A549 (cell line): ENCODE measurements around the gene HBA1. TPM values are rescaled to one million over a fixed set of nuclear protein-coding genes. Genes with fewer than 3 reads are reported as not detected.
A peak's percentile ranks its signal among the peaks of the same experiment; 100 is the strongest.
"Not testable (repeated sequence)": the region's sequence is repeated elsewhere in the genome, so short reads cannot be mapped to it uniquely, and the experiment has no call there.

Source experiments
- ATAC-seq, 2 experiments: fragments of 200-7000 bp in 1 of 2; fragments of >200 bp in 1 of 2; cut with Nextera tagmentation in 1 of 2; cut with Tn5 transposase in 1 of 2; 3 replicates each; pipeline versions ENCODE4 v1.8.0 to v1.9.1; 2018 to 2020; ENCODE audit warnings: mild to moderate bottlenecking in 1 of 2, moderate library complexity in 1 of 2
- CTCF ChIA-PET: fragments of 300-600 bp; sonication (Branson Sonifier 250); formaldehyde crosslinking; extraction: SDS; loops from one replicate; lab custom pipeline; 2021; ENCODE audit warnings: antibody characterized with exemption, inconsistent platforms; lab: Yijun Ruan, JAX
- POLR2A ChIA-PET: fragments of 350-600 bp; formaldehyde crosslinking; extraction: SDS; loops from one replicate; lab custom pipeline; 2021; ENCODE audit warnings: antibody characterized with exemption, inconsistent platforms; lab: Yijun Ruan, JAX
- DNase-seq, 2 experiments: peaks; one replicate each; pipeline versions ENCODE4 v3.0.0 to v3.0.0-alpha.2; 2011 to 2016; ENCODE audit warnings: low read depth in 1 of 2, low spot score in 1 of 2
- FAIRE-seq: peaks from 2 replicates; lab custom pipeline; 2011; peaks lifted over from hg19 to GRCh38; lab: Jason Lieb, UNC
- H3K27ac ChIP-seq, 2 experiments: fragments of >200 bp; sonication (Bioruptor Twin); formaldehyde crosslinking; 3 replicates each; pipeline ENCODE4 v1.5.1; 2016 to 2017
- H3K4me1 ChIP-seq: fragments of >200 bp; sonication (Bioruptor Twin); formaldehyde crosslinking; 3 replicates; pipeline ENCODE4 v1.6.1; 2016
- H3K4me2 ChIP-seq: fragments of >200 bp; sonication (Bioruptor Twin); formaldehyde crosslinking; 3 replicates; pipeline ENCODE4 v1.6.1; 2016
- H3K4me3 ChIP-seq: fragments of >200 bp; sonication (Bioruptor Twin); formaldehyde crosslinking; 3 replicates; pipeline ENCODE4 v1.5.1; 2016
- H3K9me3 ChIP-seq: fragments of >200 bp; sonication (Bioruptor Twin); formaldehyde crosslinking; 3 replicates; pipeline ENCODE4 v1.6.1; 2016
- ATOH8 ChIP-seq: fragments of 250-450 bp; sonication (Bioruptor Pico); IDR thresholded peaks from 2 replicates; pipeline ENCODE4 v1.5.0; 2020; ENCODE audit warnings: low read depth, mild to moderate bottlenecking, moderate library complexity
- BCL3 ChIP-seq: fragments of >200 bp; sonication (Bioruptor Twin); formaldehyde crosslinking; IDR thresholded peaks from 3 replicates; pipeline ENCODE4 v1.6.1; 2016
- BHLHE40 ChIP-seq: IDR thresholded peaks from 2 replicates; pipeline ENCODE4 v1.6.1; 2012; ENCODE audit warnings: low read depth, low read length, inconsistent platforms
- CEBPB ChIP-seq, 2 experiments: fragments of >200 bp in 1 of 2; sonication (Bioruptor Twin) in 1 of 2; formaldehyde crosslinking in 1 of 2; IDR thresholded peaks; 2 replicates each; pipeline ENCODE4 v1.6.1; 2012 to 2016
- CHD2 ChIP-seq: fragments of 150-350 bp; IDR thresholded peaks from 2 replicates; pipeline ENCODE4 v1.6.1; 2014; ENCODE audit warnings: low read length; ENCODE audit not compliant: partially characterized antibody
- CTCF ChIP-seq: fragments of >200 bp; sonication (Bioruptor Twin); formaldehyde crosslinking; IDR thresholded peaks from 3 replicates; pipeline ENCODE4 v1.5.1; 2016
- EHF ChIP-seq: fragments of 250-450 bp; sonication (Bioruptor Pico); IDR thresholded peaks from 2 replicates; pipeline ENCODE4 v1.5.0; 2020; ENCODE audit warnings: mild to moderate bottlenecking
- EP300 ChIP-seq, 2 experiments: fragments of >200 bp; sonication (Bioruptor Twin); formaldehyde crosslinking; IDR thresholded peaks; 2 replicates in 1 of 2; 3 replicates in 1 of 2; pipeline ENCODE4 v1.6.1; 2016 to 2017
- FOSB ChIP-seq: fragments of 250-450 bp; sonication (Bioruptor Pico); IDR thresholded peaks from 2 replicates; pipeline ENCODE4 v1.5.0; 2020; ENCODE audit warnings: mild to moderate bottlenecking, moderate library complexity
- HDAC2 ChIP-seq: fragments of 200-600 bp; sonication (generic); IDR thresholded peaks from 2 replicates; pipeline ENCODE4 v1.6.1; 2016
- HES2 ChIP-seq: fragments of >200 bp; sonication (Bioruptor Twin); formaldehyde crosslinking; IDR thresholded peaks from 2 replicates; pipeline ENCODE4 v1.6.1; 2016
- HEYL ChIP-seq: fragments of 250-450 bp; sonication (Bioruptor Pico); IDR thresholded peaks from 2 replicates; pipeline ENCODE4 v1.8.0; 2021; ENCODE audit warnings: mild to moderate bottlenecking, moderate library complexity
- HOXB13 ChIP-seq: fragments of 250-450 bp; sonication (Bioruptor Pico); IDR thresholded peaks from 2 replicates; pipeline ENCODE4 v1.5.0; 2020; ENCODE audit warnings: low read depth, mild to moderate bottlenecking, moderate library complexity
- HOXB5 ChIP-seq: fragments of 250-450 bp; sonication (Bioruptor Pico); IDR thresholded peaks from 2 replicates; pipeline ENCODE4 v1.5.0; 2020; ENCODE audit warnings: mild to moderate bottlenecking, moderate library complexity
- MAZ ChIP-seq: fragments of 150-350 bp; IDR thresholded peaks from 2 replicates; pipeline ENCODE4 v1.6.1; 2014; ENCODE audit warnings: antibody characterized with exemption, low read depth, low read length, borderline replicate concordance
- PBX3 ChIP-seq: IDR thresholded peaks from 2 replicates; pipeline ENCODE4 v1.6.1; 2012
- POLR2A ChIP-seq: IDR thresholded peaks from 2 replicates; pipeline ENCODE4 v1.6.1; 2012; ENCODE audit warnings: mild to moderate bottlenecking, low read length
- RAD21 ChIP-seq, 2 experiments: fragments of >200 bp in 1 of 2; sonication (Bioruptor Twin) in 1 of 2; formaldehyde crosslinking in 1 of 2; IDR thresholded peaks in 1 of 2; conservative IDR thresholded peaks in 1 of 2; 2 replicates in 1 of 2; 3 replicates in 1 of 2; pipeline ENCODE4 v1.6.1; 2012 to 2018; ENCODE audit warnings: inconsistent platforms in 1 of 2
- RCOR1 ChIP-seq: fragments of 150-350 bp; IDR thresholded peaks from 2 replicates; pipeline ENCODE4 v1.6.1; 2014; ENCODE audit warnings: antibody characterized with exemption, low read length, low read depth
- RNF2 ChIP-seq: fragments of 200-600 bp; sonication (generic); IDR thresholded peaks from 2 replicates; pipeline ENCODE4 v1.6.1; 2016; ENCODE audit warnings: low read depth, mild to moderate bottlenecking, antibody characterized with exemption, moderate library complexity, borderline replicate concordance
- TFCP2L1 ChIP-seq: fragments of 250-450 bp; sonication (Bioruptor Pico); IDR thresholded peaks from 2 replicates; pipeline ENCODE4 v1.5.0; 2021; ENCODE audit warnings: mild to moderate bottlenecking
- TP53 ChIP-seq: fragments of 250-450 bp; sonication (Bioruptor Pico); IDR thresholded peaks from 2 replicates; pipeline ENCODE4 v1.5.0; 2021; ENCODE audit warnings: mild to moderate bottlenecking, moderate library complexity
- ZC3H11A ChIP-seq: fragments of 450-650 bp; IDR thresholded peaks from 2 replicates; pipeline ENCODE4 v1.6.1; 2014; ENCODE audit warnings: antibody characterized with exemption, mild to moderate bottlenecking
- ZNF302 ChIP-seq: fragments of 250-450 bp; sonication (Bioruptor Pico); IDR thresholded peaks from 2 replicates; pipeline ENCODE4 v1.9.0; 2021; ENCODE audit warnings: inconsistent platforms, mild to moderate bottlenecking, moderate library complexity
- ZSCAN20 ChIP-seq: fragments of 250-450 bp; sonication (Bioruptor Pico); IDR thresholded peaks from 2 replicates; pipeline ENCODE4 v1.8.0; 2022; ENCODE audit warnings: mild to moderate bottlenecking, moderate library complexity
- WGBS: methylation state at CpG from one replicate; pipeline ENCODE4 v1.1.6; 2017; ENCODE audit errors: missing lambda C conversion rate; 5-methylcytosine and 5-hydroxymethylcytosine counted together
- polyA minus RNA-seq: library from RNA; depleted of rRNA, polyadenylated mRNA; stranded (reverse); fragments of >200 nt; gene quantifications from 2 replicates; pipeline ENCODE4 v1.2.3, GENCODE V29; 2011; rRNA and poly(A)+ RNA removed
- polyA plus RNA-seq, 4 experiments: library from polyadenylated mRNA; depleted of rRNA in 3 of 4; stranded (reverse); fragments of >200 nt; fragmentation: RNase III in 1 of 4; extraction: RNeasy Plus Mini Kit Qiagen cat#74134 plus additional on column Dnase treatment in 1 of 4; gene quantifications; 2 replicates in 3 of 4; 3 replicates in 1 of 4; pipeline ENCODE4 v1.2.3, GENCODE V29; 2011 to 2017

The HBA1 gene
- polyA plus RNA-seq (2011; rRNA removed): not detected in 2 replicates
- 1.8 and 2.7 TPM in 2 replicates for polyA plus RNA-seq (2012; cell fraction: cytosol; rRNA removed)
- polyA plus RNA-seq (2012; cell fraction: nucleus; rRNA removed): 1.2 and 2.6 TPM in 2 replicates
- 0.51 to 1.3 TPM (median 0.58 TPM) in 3 replicates for polyA plus RNA-seq (2017; fragmentation: RNase III; extraction: RNeasy Plus Mini Kit Qiagen cat#74134 plus additional on column Dnase treatment)
- 0.74 TPM in 1 of 2 replicates, not detected in the other for polyA minus RNA-seq

- FAIRE-seq, H3K27ac ChIP-seq, POLR2A ChIA-PET, H3K4me1 ChIP-seq, DNase-seq, H3K4me3 ChIP-seq, H3K9me3 ChIP-seq: not testable (repeated sequence)
- peak; percentile 1 to 10; a peak in 3 of 6 replicates for ATAC-seq
- H3K4me2 ChIP-seq: peak within 1 kb of the TSS; percentile 62; the same call in 2 of the 3 replicates
- WGBS: 47% methylated on average over 18 of the region's 88 CpGs
- CTCF ChIA-PET: interaction anchor here (0.9 to 2.1 kb wide), 4 partner anchors 49 to 111 kb away, joined by 3 to 10 read pairs (median 4); no protein-coding TSS in a partner anchor
Observed at GRCh38 chr16:176477-177382, at the start of gene HBA1. HBA1 (plus strand) TSS chr16:176680; CDS start chr16:176717, 37 bp downstream.

GRCh38 chr16:129075-129474 is 47.4 kb upstream of the HBA1 start:
- no peak for ATAC-seq
- no peak for DNase-seq
- TF ChIP-seq TFCP2L1 (CRISPR knock-in tag) (no peak), RCOR1 (no peak), PBX3 (no peak), HEYL (no peak), HES2 (no peak), EHF (no peak), RNF2 (no peak), POLR2A (no peak), BCL3 (no peak), ATOH8 (no peak)
- FAIRE-seq: no peak
- no peak overlapping the region for H3K4me2 ChIP-seq
- H3K27ac ChIP-seq: no peak overlapping the region
- ChIA-PET POLR2A (no interaction called here), CTCF (interaction anchor here (0.6 to 4.9 kb wide), 8 partner anchors 12 to 233 kb away, joined by 3 to 23 read pairs (median 7); no protein-coding TSS in a partner anchor)
- 94% methylated on average over 2 of the region's 2 CpGs for WGBS
- no peak overlapping the region for H3K4me3 ChIP-seq
- H3K4me1 ChIP-seq: no peaks in the 10 kb centered on the region
- H3K9me3 ChIP-seq: no peaks in the 10 kb centered on the region

GRCh38 chr16:130533-131173 is 45.8 kb upstream of the HBA1 start:
- ChIA-PET POLR2A (no interaction called here), CTCF (interaction anchor here (1.3 to 4.9 kb wide), 7 partner anchors 13 to 232 kb away, joined by 3 to 23 read pairs (median 16); partner anchors contain the start of gene HBQ1)
- 94% methylated on average over 15 of the region's 15 CpGs for WGBS
- Histone ChIP-seq H3K27ac (no peak overlapping the region), H3K9me3 (no peaks in the 10 kb centered on the region), H3K4me1 (no peaks in the 10 kb centered on the region), H3K4me3 (no peak overlapping the region), H3K4me2 (no peak overlapping the region)
- DNase-seq (no peak), FAIRE-seq (no peak), ATAC-seq (no peak)
- TF ChIP-seq PBX3: no peak
- no peak for TF ChIP-seq ZNF302 (CRISPR knock-in tag)
- TF ChIP-seq HDAC2: no peak
- no peak for TF ChIP-seq RAD21 (conservative IDR thresholded peaks at IDR 0.05 in 1 of 2, IDR thresholded peaks at IDR 0.05 in 1 of 2)
- no peak for TF ChIP-seq CEBPB (IDR thresholded peaks at IDR 0.05)
- no peak for TF ChIP-seq HOXB5 (CRISPR knock-in tag)
- TF ChIP-seq EP300 (IDR thresholded peaks at IDR 0.05): no peak
- no peak for TF ChIP-seq HOXB13 (CRISPR knock-in tag)
- no peak for TF ChIP-seq TP53
- no peak for TF ChIP-seq BHLHE40
- no peak for TF ChIP-seq CTCF
- no peak for TF ChIP-seq ZC3H11A
- TF ChIP-seq ZSCAN20: no peak
- TF ChIP-seq FOSB (CRISPR knock-in tag): no peak
- TF ChIP-seq CHD2: no peak
- no peak for TF ChIP-seq MAZ
